ENCODE results near the gene GALNT17. TPM values are rescaled to one million over a fixed set of nuclear protein-coding genes. Genes with fewer than 3 reads are reported as not detected.
"Not testable (repeated sequence)": the region's sequence is repeated elsewhere in the genome, so short reads cannot be mapped to it uniquely, and the experiment has no call there.

Gene GALNT17
- total and polyA plus RNA-seq, 5 donors from 2014 or later, result not detected

DNA sequence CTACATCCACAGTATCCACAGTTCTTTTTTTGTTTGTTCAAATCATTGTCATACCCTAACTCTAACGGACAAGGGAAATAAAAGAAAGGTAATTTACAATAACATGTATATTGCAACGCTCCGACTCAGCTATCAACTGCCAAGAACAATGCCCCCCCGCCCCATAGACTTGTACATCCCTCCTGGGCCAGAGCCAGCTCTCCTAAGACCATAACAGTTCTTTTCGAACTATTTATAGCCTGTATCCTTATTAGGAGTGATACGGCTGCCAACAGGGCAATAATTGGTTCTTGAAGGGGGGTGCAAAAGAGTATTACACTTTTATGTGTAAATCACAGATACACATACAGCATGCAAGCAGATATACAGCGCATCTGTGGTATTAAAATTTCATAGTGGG lies 495.7 kb downstream of the GALNT17 start:
- Histone ChIP-seq H3K4me3 (ENCODE audit: low read depth, low read length) (no peak overlapping the region), H3K36me3 (ENCODE audit: control insufficient read depth, insufficient read depth, low read length) (no peaks in the 10 kb centered on the region), H3K9me3 (ENCODE audit: control insufficient read depth in 2 of 2, low read length in 2 of 2) (no peaks in the 10 kb centered on the region), H3K27ac (ENCODE audit: insufficient read depth, low read length, poor library complexity, severe bottlenecking) (no peak overlapping the region), H3K4me1 (ENCODE audit: control insufficient read depth, insufficient read depth, low read length, poor library complexity, severe bottlenecking) (no peaks in the 10 kb centered on the region), H3K27me3 (ENCODE audit: control insufficient read depth, insufficient read depth, low read length) (no peaks in the 10 kb centered on the region)
- Mint-ChIP-seq H3K4me1 (no peaks in the 10 kb centered on the region), H3K9me3 (peaks cover 0 to 16% (median 9%) of the 10 kb centered on the region in 7 donors), H3K27ac (no peak overlapping the region), H3K27me3 (no peaks in the 10 kb centered on the region), H3K36me3 (no peaks in the 10 kb centered on the region), H3K4me3 (no peak overlapping the region)
- no peak for DNase-seq
- no peak for ATAC-seq (ENCODE audit: low read depth in 2 of 2)

DNA sequence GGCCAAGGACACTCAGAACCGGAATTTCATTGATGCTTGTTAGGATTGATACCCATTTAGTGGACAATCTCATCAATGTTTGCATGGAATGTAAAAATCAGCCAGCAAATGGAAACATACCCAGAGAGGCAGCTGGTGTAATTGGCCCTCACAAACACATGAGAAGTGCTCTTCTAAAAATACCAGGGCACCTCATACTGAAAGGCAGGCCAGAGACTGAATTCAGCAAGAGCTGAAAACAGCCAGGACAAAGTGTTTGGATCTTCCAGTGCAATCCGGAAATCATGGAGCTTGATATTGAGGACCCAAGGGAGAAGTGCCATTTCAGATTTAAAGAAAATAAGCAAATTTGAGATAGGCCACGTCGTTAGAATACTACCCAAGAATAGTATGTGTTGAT lies 498.6 kb downstream of the GALNT17 start:
- ATAC-seq (ENCODE audit: low read depth in 2 of 2), result no peak
- no peaks in the 10 kb centered on the region for H3K27me3 Mint-ChIP-seq

DNA sequence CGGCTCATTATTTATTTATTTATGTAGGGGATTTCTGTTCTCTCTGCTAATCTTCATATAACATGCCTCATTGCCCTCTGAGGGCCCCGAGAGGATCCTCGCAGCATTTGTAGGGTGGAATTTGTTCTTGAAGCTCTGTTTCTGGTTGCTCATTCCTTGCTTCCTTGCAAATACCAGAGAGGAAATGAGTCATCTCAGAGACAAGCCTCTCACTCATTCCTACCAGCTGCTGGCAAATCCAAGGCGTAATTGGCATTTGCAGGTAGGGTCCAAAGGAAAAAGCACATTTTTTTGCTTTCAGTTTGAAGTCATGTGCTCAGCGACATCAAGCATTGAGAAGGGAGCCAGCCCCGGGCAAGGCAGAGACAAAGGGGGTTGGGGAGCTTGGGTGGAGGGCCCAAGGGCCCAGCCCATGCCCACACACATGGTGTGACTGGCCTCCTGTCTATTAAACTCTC lies 501.6 kb downstream of the GALNT17 start:
- Histone ChIP-seq H3K9me3 (ENCODE audit: control insufficient read depth in 2 of 2, low read length in 2 of 2) (no peaks in the 10 kb centered on the region), H3K4me3 (ENCODE audit: low read depth, low read length) (no peak overlapping the region), H3K27ac (ENCODE audit: insufficient read depth, low read length, poor library complexity, severe bottlenecking) (no peak overlapping the region), H3K27me3 (ENCODE audit: control insufficient read depth, insufficient read depth, low read length) (no peaks in the 10 kb centered on the region), H3K4me1 (ENCODE audit: control insufficient read depth, insufficient read depth, low read length, poor library complexity, severe bottlenecking) (no peaks in the 10 kb centered on the region), H3K36me3 (ENCODE audit: control insufficient read depth, insufficient read depth, low read length) (no peaks in the 10 kb centered on the region)
- H3K9me3 Mint-ChIP-seq, result peaks cover 4 to 15% (median 11%) of the 10 kb centered on the region in 7 donors
- ATAC-seq (ENCODE audit: low read depth in 2 of 2) (no peak), DNase-seq (no peak)
- H3K27me3 Mint-ChIP-seq, result no peaks in the 10 kb centered on the region
- H3K4me3 Mint-ChIP-seq, result no peak overlapping the region
- no peaks in the 10 kb centered on the region for H3K36me3 Mint-ChIP-seq
- H3K4me1 Mint-ChIP-seq, result no peaks in the 10 kb centered on the region
- no peak overlapping the region for H3K27ac Mint-ChIP-seq

More for the DNA sequence above, 498.6 kb downstream of the GALNT17 start:
- no peak for DNase-seq
- Mint-ChIP-seq H3K36me3 (no peaks in the 10 kb centered on the region), H3K9me3 (peaks cover 0 to 16% (median 9%) of the 10 kb centered on the region in 7 donors), H3K27ac (no peak overlapping the region), H3K4me1 (no peaks in the 10 kb centered on the region), H3K4me3 (no peak overlapping the region)
- Histone ChIP-seq H3K4me1 (ENCODE audit: control insufficient read depth, insufficient read depth, low read length, poor library complexity, severe bottlenecking) (no peaks in the 10 kb centered on the region), H3K36me3 (ENCODE audit: control insufficient read depth, insufficient read depth, low read length) (no peaks in the 10 kb centered on the region), H3K27me3 (ENCODE audit: control insufficient read depth, insufficient read depth, low read length) (no peaks in the 10 kb centered on the region), H3K9me3 (ENCODE audit: control insufficient read depth in 2 of 2, low read length in 2 of 2) (no peaks in the 10 kb centered on the region), H3K4me3 (ENCODE audit: low read depth, low read length) (no peak overlapping the region), H3K27ac (ENCODE audit: insufficient read depth, low read length, poor library complexity, severe bottlenecking) (no peak overlapping the region)

DNA sequence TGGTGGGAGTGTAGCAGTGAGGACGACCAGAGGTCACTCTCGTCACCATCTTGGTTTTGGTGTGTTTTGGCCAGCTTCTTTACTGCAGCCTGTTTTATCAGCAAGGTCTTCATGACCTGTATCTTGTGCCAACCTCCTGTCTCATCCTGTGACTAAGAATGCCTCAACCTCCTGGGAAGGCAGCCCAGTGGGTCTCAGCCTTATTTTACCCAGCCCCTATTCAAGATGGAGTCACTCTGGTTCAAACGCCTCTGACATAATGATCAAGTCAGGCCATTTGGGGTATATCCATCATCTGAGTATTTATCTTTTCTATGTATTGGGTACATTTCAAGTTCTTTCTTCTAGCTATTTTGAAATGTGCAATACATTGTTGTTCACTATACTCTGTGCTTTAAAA lies 503.9 kb downstream of the GALNT17 start:
- not testable (repeated sequence) for H3K27me3 ChIP-seq (ENCODE audit: control insufficient read depth, insufficient read depth, low read length)

DNA sequence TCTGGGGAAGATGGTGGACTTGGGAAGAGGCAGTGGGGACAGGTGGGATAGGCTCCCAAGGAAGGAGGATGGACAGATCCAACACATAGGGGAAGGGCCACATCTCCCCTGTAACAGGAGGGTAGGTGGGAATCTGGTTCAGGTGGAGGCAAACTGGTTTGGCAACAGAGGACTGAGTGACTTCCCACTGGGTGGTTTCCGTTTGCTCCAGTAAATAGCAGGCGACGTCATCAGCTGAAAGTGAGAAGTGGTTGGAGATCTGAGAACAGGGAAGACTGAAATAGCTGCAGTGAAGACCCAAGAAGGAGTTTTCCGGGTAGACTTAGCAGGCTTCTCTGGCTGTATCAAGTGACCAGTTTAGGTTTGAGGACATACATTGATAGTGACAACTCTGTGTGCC lies 504.4 kb downstream of the GALNT17 start:
- Histone ChIP-seq H3K4me3 (ENCODE audit: low read depth, low read length) (no peak overlapping the region), H3K4me1 (ENCODE audit: control insufficient read depth, insufficient read depth, low read length, poor library complexity, severe bottlenecking) (no peaks in the 10 kb centered on the region), H3K36me3 (ENCODE audit: control insufficient read depth, insufficient read depth, low read length) (no peaks in the 10 kb centered on the region), H3K27me3 (ENCODE audit: control insufficient read depth, insufficient read depth, low read length) (no peaks in the 10 kb centered on the region), H3K9me3 (ENCODE audit: control insufficient read depth in 2 of 2, low read length in 2 of 2) (no peaks in the 10 kb centered on the region), H3K27ac (ENCODE audit: insufficient read depth, low read length, poor library complexity, severe bottlenecking) (no peak overlapping the region)
- no peaks in the 10 kb centered on the region for H3K36me3 Mint-ChIP-seq
- ATAC-seq (ENCODE audit: low read depth in 2 of 2) (no peak), DNase-seq (no peak)
- H3K9me3 Mint-ChIP-seq, result peaks cover 3 to 13% (median 8%) of the 10 kb centered on the region in 7 donors
- H3K4me3 Mint-ChIP-seq, result no peak overlapping the region
- no peaks in the 10 kb centered on the region for H3K4me1 Mint-ChIP-seq
- no peak overlapping the region for H3K27ac Mint-ChIP-seq
- H3K27me3 Mint-ChIP-seq, result no peaks in the 10 kb centered on the region

More for the DNA sequence above, 503.9 kb downstream of the GALNT17 start:
- H3K4me1 Mint-ChIP-seq; H3K4me3 ChIP-seq (ENCODE audit: low read depth, low read length); H3K4me3 Mint-ChIP-seq; DNase-seq; ATAC-seq (ENCODE audit: low read depth in 2 of 2); H3K9me3 ChIP-seq (ENCODE audit: control insufficient read depth in 2 of 2, low read length in 2 of 2); H3K27ac ChIP-seq (ENCODE audit: insufficient read depth, low read length, poor library complexity, severe bottlenecking); H3K27me3 Mint-ChIP-seq; H3K36me3 ChIP-seq (ENCODE audit: control insufficient read depth, insufficient read depth, low read length); H3K36me3 Mint-ChIP-seq; H3K4me1 ChIP-seq (ENCODE audit: control insufficient read depth, insufficient read depth, low read length, poor library complexity, severe bottlenecking); H3K27ac Mint-ChIP-seq: not testable (repeated sequence)
- peaks cover 4 to 14% (median 9%) of the 10 kb centered on the region in 7 donors for H3K9me3 Mint-ChIP-seq

DNA sequence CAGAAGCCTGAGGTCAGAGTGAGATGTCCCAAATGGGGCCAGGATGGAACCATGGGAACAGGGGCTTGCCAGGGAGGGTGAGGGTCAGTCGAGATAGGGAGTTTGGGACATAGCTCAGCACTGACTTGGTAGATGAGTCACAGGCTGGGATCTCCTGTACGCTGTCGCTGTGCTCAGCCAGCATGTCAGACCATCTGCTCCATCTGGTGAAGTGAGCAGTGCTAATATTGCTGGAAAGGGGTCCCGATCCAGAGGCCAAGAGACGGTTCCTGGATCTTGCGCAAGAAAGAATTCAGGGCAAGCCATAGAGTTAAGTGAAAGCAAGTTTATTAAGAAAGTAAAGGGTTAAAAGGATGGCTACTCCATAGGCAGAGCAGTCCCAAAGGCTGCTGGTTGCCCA lies 505.6 kb downstream of the GALNT17 start:
- Mint-ChIP-seq H3K27me3 (no peaks in the 10 kb centered on the region), H3K36me3 (no peaks in the 10 kb centered on the region), H3K9me3 (peaks cover 0 to 9% (median 6%) of the 10 kb centered on the region in 7 donors), H3K27ac (no peak overlapping the region), H3K4me3 (no peak overlapping the region), H3K4me1 (no peaks in the 10 kb centered on the region)
- no peaks in the 10 kb centered on the region for H3K9me3 ChIP-seq (ENCODE audit: control insufficient read depth in 2 of 2, low read length in 2 of 2)
- no peaks in the 10 kb centered on the region for H3K27me3 ChIP-seq (ENCODE audit: control insufficient read depth, insufficient read depth, low read length)
- H3K4me3 ChIP-seq (ENCODE audit: low read depth, low read length), result no peak overlapping the region
- ATAC-seq (ENCODE audit: low read depth in 2 of 2) (no peak), DNase-seq (no peak)
- no peaks in the 10 kb centered on the region for H3K36me3 ChIP-seq (ENCODE audit: control insufficient read depth, insufficient read depth, low read length)
- H3K27ac ChIP-seq (ENCODE audit: insufficient read depth, low read length, poor library complexity, severe bottlenecking), result no peak overlapping the region
- H3K4me1 ChIP-seq (ENCODE audit: control insufficient read depth, insufficient read depth, low read length, poor library complexity, severe bottlenecking), result no peaks in the 10 kb centered on the region

DNA sequence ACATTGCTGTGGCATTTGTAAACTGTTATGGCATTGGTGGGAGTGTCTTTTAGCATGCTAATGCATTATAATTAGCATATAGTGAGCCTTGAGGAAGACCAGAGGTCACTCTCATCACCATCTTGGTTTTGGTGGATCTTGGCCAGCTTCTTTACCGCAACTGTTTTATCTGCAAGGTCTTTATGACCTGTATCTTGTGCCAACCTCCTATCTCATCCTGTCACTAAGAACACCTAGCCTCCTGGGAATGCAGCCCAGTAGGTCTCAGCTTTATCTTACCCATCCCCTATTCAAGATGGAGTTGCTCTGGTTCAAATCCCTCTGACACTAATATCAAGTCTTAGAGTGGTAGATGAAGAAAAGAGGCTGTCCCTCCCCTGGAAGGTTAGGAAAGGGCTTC lies 506.2 kb downstream of the GALNT17 start:
- Mint-ChIP-seq H3K4me1 (no peaks in the 10 kb centered on the region), H3K27me3 (no peaks in the 10 kb centered on the region), H3K4me3 (no peak overlapping the region), H3K9me3 (peaks cover 0 to 9% (median 6%) of the 10 kb centered on the region in 7 donors), H3K27ac (no peak overlapping the region), H3K36me3 (no peaks in the 10 kb centered on the region)
- Histone ChIP-seq H3K36me3 (ENCODE audit: control insufficient read depth, insufficient read depth, low read length) (no peaks in the 10 kb centered on the region), H3K4me1 (ENCODE audit: control insufficient read depth, insufficient read depth, low read length, poor library complexity, severe bottlenecking) (no peaks in the 10 kb centered on the region), H3K4me3 (ENCODE audit: low read depth, low read length) (no peak overlapping the region), H3K9me3 (ENCODE audit: control insufficient read depth in 2 of 2, low read length in 2 of 2) (no peaks in the 10 kb centered on the region), H3K27me3 (ENCODE audit: control insufficient read depth, insufficient read depth, low read length) (no peaks in the 10 kb centered on the region), H3K27ac (ENCODE audit: insufficient read depth, low read length, poor library complexity, severe bottlenecking) (no peak overlapping the region)
- ATAC-seq (ENCODE audit: low read depth in 2 of 2) (no peak), DNase-seq (no peak)

DNA sequence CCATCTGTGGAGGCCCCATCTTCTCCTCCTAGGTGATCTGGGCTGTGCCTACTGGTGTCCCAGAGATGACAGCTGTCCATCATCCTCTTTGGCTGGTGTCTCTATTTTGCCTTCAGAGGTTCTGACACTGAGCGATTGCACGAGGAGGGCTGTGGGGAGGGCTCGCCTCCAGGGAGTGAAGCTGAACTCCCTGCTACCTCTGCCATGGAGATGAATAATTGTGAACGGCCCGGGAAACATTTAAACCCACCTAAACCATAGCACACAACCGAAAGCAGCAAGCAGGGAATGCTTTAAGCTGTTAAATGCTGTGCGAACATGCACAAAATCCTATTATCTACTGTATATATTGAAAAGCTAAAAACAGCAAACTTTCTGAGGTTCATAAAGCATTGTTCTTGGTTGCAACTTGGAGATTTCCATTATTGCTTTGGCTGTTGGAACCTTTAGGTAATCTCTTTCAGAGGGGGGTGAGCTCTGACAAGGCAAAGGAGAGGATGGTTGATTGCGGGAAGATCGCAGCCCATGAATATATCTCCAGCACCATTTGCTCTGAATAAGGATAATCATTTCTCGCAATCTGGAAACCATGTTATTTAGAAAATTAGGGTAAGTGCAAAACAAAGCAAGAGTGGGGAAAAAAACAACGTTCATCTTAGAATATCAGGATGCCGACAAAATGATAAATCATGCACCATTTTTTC lies 507.6 kb downstream of the GALNT17 start:
- H3K4me1 Mint-ChIP-seq, result no peaks in the 10 kb centered on the region
- no peak overlapping the region for H3K4me3 ChIP-seq (ENCODE audit: low read depth, low read length)
- H3K4me1 ChIP-seq (ENCODE audit: control insufficient read depth, insufficient read depth, low read length, poor library complexity, severe bottlenecking), result no peaks in the 10 kb centered on the region
- DNase-seq, result no peak
- no peaks in the 10 kb centered on the region for H3K36me3 ChIP-seq (ENCODE audit: control insufficient read depth, insufficient read depth, low read length)
- H3K27ac Mint-ChIP-seq, result no peak overlapping the region
- H3K9me3 Mint-ChIP-seq, result peaks cover 0 to 8% (median 5%) of the 10 kb centered on the region in 7 donors
- H3K27me3 ChIP-seq (ENCODE audit: control insufficient read depth, insufficient read depth, low read length), result no peaks in the 10 kb centered on the region
- no peaks in the 10 kb centered on the region for H3K36me3 Mint-ChIP-seq
- no peaks in the 10 kb centered on the region for H3K9me3 ChIP-seq (ENCODE audit: control insufficient read depth in 2 of 2, low read length in 2 of 2)
- ATAC-seq (ENCODE audit: low read depth in 2 of 2), result no peak
- H3K4me3 Mint-ChIP-seq, result no peak overlapping the region
- H3K27ac ChIP-seq (ENCODE audit: insufficient read depth, low read length, poor library complexity, severe bottlenecking), result no peak overlapping the region
- H3K27me3 Mint-ChIP-seq, result no peaks in the 10 kb centered on the region
